NCI-H1105 treated with DMSO at 0.1 percent for 48 hours (cell line): ENCODE data around the gene LGR4.
A peak's percentile ranks its signal among the peaks of the same experiment; 100 is the strongest.

ENCODE experiments used
- DNase-seq: peaks from one replicate; lab custom pipeline; 2025; lab: John Stamatoyannopoulos, UW

The LGR4 gene

DNA sequence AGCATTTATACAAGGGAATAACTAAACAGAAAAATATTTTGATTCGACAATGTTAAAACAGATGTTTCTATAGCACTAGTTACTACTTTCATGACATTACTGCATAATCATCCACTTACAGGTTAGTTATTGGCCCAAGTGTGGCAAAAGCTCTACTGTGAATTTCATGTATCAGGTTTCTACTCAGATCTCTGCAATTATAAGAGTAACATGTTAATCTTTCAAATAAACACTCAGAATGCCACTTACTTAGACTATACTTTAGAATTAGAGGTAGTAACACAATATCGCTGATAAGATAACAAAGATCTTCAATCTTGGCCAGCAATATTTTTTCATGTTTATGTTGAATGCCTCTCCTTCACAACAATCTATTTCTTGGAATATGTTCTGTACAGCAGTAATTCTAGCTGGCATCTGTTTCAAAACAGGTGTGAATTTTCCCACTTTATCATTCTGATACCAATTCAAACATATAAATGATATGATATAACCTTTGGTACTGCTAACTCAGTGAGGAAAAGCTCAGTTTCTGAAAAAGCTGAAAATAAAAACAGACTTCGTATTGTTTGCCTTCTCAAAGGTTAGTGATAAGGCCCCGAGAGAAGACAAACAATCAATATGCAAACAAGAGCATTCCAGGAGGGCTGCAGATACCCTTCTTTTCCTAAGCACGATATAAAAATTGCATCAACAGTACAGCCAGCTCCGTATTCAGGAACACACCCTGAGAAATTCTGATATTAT is 98.6 kb downstream of the LGR4 start:
- peak; percentile 10 for DNase-seq

DNA sequence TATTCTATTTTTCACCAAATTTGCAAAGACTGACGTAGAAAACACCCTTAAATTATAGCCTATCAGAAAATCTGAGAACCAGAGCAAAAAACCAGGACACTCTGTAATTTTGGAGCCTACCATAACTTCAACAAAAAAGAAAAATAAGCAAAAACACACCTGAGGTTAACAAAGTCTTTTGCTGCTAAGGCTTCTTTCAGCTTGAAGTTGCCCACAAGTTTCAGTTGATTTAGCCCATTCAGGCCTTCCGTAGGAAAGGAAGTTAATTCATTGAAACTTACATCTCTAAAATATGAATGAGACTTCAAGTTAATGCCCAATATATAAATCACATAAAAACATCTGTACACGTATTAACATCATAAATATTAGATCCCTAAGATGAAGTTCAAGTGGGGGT is 99.2 kb downstream of the LGR4 start:
- DNase-seq: no peak

DNA sequence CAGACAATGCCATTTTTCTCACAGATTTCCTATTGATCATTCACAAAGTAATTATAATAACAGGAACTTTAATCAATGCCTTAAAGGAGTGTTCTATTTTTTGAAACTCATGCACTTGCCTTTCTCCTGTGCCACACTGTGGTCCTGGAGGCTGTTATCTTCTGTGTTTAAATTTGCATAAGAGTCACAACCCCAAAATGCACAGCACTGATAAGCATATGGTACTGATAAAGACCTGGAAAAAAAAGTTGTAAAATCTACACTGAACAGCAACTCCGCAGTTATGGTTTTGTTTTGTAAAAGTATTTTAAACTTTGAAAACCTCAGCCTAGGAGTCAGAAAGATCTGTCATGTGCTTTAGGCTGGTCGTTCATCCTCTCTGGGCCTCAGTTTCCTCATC is 100.4 kb downstream of the LGR4 start:
- DNase-seq: no peak

DNA sequence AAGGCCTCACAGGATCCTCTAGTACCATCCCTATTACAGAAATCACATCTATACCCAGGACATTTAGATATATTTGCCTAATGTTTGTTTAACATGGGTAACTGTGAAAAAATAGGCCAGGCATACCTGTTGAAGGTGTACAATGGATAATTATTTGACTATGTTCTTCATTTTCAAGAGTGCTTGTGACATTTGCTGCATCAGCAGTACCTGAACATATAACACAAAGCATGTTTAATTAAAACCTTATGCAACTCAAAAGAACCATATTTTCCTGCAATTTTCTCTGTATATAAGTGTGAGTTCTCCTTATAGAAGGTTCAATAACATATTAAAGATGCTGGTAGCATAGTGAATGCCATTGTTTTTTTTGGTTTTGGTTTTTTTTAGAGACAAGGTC is 101.1 kb downstream of the LGR4 start:
- no peak for DNase-seq

DNA sequence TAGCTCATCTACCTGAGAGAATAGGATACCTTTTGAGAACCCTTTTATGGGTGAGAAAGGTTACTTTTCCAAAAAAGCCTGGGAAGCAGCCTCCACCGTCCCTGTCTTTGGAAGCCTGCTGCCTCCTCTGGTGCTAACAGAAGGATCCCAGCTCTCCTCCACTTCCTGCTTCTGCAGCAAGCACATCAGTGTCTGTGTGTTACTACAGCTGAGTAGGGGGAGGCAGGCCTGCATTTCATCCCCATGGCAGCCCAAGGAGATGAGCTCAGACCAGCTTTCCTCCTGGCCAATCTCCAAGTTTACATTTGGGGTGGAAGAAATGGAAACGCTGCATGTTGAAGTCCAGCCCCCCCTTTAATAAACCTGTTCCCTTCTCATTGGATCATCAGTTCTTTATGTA is 102.2 kb downstream of the LGR4 start:
- DNase-seq: no peak

DNA sequence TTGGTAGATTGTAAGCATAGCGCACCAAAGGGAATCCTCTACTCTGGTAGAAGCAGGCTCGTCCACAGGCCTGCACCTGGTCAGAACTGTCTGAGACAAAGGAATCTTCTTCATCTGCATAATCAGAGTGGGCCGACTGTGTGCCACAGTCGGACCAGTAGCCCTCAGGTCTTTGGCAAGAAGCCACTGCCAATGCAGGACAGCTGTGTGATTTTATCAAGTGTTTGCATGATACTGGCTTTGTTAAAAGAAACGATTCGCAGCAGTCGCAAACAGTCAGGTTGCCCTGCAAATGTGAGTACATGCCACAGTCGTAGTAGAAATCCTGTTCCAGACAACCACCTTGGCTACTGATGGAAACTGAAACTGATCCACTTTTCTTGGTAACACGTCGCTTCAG is 104.7 kb downstream of the LGR4 start:
- DNase-seq: peak; percentile 74

DNA sequence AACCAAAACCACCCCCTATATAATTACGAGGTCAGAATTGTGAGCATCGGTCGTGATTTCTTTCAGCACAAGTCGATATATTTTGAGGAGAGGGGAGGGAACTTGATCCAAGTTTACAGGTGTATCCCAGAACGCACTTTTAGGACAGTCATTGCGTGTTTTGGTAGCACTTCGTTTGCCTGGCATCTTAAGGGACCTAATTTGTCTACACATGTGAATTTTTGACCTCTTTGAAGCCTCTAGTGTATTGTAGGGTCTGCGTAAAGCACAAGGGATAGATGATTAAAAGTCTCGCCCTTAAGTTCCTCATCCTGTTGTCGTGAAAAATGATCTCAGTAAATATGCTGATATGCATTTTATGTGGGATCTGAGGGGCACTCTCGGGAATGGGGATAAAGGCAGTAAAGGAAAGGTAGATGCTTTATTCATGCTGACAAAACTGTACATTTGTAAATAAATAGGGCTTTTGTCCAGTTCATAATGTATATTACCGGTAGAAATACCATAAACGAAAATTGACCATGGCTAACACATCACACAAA is 108.9 kb downstream of the LGR4 start:
- DNase-seq: no peak

DNA sequence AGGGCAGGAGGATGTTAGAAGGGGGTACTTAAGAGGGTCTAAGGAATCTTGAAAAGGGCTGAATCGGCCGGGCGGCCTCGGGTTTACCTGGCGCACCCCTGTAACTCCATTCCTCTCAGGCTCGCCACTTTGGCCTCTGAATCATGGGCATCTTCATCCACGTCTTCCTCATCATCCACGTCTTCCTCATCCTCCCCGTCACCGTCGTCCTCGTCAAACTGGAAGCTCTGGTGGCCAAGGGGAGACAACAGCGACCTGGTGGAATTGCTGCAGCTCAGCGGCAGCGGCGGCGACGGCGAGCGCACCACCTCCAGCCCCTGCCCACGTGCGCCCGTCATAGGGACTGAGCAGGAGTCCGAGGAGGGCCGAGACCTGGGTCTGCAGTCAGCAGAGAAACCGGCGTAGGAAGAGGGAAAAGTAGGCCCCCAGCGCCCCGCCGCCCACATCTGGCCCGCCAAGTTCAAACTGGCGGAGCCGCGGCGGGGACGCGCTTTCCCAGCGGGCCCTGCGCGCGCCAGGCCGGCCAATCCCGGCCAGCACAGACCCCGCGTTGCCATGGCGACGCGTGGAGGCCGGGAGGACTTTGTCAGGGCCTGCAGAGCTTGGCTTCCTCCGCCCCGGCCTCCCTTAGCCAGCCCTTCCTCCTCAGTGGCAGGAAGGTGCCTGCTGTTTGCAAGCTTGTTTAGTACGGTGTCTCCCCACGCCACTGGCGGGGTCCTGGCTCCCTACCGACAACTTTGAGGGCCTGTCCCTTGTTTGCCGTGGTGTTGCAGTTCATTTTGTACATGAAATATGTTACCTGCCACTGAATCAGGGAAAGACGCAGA is 109.6 kb downstream of the LGR4 start, which contains the start of gene CCDC34:
CCDC34 (minus strand) TSS at position 467 of the 827 bp plus-strand sequence; CDS start at position 446, 21 bp downstream.
- peak; percentile 94 for DNase-seq

DNA sequence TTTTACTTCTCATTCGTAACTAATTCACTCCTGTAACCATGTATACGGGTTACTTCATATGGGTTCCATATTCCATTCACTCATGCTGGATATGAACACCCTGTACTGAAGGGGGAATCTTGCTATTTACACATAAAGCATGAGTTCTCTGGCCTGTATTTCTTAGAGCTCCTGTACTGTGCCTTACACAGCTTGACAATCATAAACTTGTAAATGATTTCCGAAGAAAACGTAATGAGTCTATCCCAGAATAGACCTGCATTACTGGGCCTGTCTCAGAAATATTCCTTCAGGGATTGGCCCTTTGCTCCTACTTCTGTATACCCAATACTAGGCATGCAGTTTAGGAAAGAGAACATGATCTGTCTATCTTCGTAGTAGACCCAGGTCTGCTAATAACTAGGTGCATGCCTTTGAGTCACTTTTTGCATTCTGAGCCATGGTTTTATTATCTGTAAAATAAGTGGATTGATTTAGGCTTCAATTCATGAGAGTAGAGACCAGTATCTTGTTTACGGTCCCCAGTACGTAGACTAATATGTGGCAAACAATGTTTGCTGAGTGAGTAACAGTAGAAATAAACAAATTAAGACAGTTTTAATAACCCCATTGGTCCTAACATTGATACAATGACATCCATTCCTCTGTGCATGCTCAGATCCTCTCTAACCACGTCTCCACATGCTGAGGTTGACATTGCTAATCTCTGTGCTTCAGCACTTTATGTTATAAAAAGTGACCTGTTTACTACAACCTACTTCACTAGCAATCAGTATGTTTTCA is 110.8 kb downstream of the LGR4 start:
- no peak for DNase-seq

DNA sequence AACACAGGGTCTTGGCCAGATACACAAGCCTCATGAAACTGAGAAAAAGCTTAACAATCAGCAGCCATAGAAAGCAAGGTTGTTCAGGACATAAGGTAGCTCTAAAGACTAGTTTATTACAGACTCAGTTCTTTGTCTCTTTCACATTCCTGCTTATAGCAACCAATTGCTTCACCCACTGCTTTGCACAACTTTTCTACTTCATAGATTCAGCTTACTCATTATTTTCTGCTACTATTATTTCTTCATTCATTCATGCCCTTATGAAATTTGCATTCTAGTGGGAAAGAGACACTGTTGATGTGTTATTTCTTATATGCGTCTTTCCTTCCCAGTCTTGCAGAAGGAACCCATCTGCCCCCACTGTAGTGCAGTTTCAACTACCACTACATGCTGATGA is 114.3 kb downstream of the LGR4 start:
- no peak for DNase-seq

DNA sequence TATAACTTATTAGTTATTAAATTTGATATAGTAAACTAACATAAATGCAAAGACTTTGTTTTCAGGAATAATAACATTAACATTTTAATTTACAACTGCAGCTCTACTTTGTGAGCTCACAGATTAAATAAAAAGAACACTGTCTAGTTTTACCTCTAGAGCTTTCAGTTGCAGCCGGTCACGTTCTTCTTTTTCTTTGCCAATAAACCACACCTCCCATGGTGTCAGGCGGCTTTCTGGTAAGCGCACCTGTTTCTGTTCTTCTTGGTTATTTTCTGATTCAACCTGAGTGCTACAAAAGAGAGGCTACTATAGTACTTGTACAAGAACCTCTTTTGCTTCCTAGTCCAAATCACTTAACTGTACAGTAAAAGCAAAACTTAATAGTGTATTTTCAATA is 115.3 kb downstream of the LGR4 start:
- peak; percentile 69 for DNase-seq

DNA sequence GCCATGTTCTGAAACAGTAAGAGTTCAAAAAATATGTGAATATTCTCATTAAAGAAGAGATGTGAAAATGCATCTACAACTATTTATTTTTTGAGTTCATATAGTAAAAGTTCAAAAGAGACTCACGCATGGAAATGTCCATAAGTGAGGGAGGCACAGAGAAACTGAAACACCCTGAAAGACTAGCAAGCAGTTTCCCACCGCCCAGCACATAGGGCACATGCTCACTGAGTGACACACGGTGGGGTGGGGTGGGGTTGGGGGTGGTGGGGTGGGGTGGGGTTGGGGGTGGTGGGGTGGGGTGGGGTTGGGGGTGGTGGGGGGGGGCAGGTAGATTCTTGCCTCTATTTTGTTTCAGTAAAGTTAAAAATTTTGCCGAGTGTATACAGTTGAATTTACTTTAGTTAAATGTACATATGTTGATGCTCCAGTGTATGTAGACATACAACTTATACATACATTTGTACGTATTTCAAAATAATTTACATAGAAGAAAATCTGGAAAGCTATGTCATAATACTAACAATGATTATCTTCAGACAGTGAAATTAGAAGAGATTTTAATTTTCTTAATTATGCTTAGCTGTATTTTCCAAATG is 115.9 kb downstream of the LGR4 start:
- DNase-seq: no peak

DNA sequence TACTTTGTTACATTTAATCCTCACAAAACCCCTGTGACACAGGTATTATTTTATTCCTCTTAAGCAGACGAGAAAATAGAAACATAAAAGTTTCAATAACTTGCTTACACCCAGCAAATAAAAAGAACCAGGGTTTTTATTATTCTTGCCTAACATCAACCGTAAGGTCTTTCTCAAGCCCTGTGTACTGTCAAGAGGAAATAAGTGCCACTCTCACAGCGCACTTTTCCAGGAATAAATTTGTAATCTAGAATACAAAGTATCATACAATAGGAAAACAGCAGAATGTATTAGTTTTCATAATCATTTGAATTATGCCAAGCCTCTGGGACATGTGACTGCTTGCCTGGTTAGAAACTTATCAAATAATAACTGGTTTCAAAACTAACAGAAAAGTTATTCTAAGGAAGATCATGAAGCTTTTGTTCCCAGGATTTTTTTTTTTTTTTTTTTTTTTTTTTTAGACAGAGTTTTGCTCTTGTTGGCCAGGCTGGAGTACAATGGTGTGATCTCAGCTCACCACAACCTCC is 117.0 kb downstream of the LGR4 start:
- DNase-seq: no peak

DNA sequence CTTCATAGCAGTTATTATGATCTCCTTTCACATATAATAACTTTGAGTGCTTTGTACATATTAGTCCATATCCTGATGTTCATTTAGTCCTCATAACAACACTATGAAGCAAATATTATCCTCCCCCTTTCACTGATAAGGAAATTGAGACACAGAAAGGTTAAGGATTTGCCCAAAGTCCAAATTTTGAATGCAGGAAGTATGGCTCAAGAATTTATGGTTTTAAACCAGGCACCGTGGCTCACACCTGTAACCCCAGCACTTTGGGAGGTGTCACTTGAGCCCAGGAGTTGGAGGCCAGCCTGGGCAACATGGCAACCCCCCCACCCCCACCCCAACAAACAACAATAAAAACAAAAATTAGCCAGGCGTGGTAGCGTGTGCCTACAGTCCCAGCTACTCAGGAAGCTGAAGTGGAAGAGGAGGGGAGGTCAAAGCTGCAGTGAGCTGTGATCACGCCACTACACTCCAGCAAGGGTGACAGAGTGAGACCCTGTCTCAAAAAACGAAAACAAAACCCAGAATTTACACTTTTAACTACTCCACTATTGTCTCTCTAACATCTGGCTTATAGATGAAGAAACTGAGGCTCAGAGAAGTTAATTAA is 118.1 kb downstream of the LGR4 start:
- DNase-seq: no peak

DNA sequence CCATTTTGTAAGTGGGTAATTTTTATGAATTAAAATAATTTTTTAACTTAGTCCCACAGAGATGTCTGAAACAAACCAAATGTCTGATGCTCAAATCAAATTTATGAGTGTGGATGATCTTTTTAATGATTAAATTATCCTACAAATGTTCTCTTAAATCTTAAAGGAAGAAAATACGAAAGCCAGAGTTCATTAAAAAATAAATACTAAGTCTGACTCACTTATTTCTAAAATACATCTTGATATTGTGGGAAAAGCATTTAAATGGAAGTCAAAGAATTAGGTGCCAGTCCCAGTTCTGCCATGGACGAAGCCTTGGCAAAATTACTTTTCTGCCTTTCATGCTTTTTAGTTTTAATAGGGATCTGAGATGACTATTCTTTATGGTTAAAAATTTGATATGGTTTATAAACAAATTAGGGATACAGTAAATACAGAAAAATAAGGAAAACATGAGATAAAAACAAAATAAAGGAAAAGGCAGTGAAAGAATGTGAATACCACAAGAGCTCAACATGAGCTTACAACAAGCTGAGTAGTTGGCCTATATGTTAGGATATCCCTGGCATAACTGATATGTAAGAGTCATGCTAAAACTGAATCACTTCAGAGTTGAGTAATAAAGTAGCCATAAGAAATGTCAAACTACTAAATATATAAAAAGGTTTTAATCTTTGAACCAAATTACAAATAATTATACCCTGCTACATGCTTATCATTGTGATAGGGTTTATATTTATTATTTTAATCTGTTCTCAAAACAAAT is 118.8 kb downstream of the LGR4 start:
- DNase-seq: no peak

DNA sequence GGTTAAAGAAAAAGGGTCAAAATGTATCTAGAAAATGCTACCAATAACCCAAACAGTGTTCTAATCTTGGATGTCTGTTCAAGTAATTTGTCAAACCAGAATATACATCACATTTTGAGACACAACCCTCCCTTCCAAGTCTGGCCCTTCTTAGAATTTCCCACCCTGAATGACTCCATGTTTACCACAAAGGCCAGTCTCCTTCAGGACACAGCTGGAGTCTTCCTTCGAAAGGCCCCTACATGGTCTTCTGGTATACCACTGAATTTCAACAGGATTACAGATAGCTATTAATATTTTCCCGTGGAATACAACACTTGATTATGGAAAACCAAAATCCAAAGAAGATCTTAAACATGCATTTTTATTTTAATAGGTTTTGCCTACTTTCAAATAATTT is 119.8 kb downstream of the LGR4 start:
- DNase-seq: no peak

DNA sequence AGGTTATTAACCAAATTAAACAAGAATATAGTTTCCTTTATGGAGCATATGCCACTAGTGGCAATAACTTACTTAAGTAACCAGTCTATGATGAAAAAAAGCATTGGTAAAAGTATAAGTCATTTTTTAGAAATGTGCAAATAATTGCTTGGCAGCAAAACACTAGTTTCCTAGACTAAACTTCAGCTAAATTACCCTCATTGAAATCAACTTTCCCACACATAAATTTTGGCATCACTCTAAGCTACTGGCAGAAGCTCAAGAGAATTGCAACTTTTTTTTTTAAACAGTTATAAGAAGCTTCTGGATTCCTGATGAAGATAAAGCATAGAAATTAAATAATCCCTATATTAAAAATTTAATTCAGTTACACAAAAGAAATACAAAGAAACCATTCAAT is 122.1 kb downstream of the LGR4 start:
- peak; percentile 27 for DNase-seq

DNA sequence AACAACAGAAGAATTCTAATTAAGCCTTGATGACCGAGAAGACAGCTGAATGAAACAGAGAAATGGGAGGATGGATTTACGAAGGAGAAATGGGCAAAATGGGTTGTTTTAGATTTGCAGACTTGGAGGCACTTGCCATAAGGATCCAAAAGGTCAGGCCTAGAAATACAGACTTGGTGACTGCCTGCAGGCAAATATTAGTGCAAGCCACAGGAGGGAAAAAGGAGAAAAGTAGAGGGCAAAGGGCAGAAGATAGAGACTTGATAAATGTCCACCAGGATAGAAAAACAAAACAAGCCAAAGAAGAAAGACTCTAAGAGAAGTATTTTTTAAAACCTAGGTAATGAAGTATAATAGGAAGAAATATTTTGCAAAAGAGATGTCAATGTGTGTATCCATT is 122.7 kb downstream of the LGR4 start:
- no peak for DNase-seq

DNA sequence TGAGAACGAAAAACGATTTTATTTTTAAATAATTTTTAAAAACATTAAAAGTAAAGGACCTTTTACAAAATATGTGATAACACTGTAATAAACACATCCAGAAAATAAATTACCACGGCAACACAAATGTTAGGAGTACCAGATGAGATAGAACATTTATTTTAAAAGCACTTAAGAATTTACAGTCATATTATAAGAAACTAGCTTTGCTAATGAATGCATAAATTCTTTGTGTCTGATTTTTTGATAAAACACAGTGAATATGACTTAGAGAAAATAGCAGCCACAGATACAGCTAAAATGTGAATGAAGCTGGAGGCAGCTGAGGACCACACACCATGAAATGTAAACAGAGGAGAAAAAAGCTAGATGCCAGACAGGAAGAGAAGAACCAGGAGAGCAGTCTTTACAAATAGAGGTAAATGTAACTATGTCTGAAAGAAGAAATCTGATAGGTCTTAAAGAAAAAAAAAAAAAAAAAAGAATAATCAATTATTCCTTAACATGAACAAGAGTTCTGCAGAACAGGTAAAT is 124.2 kb downstream of the LGR4 start:
- peak; percentile 48 for DNase-seq
